Measurements from ENCODE around the gene GORASP2.
A peak's percentile ranks its signal among the peaks of the same experiment; 100 is the strongest.

DNA sequence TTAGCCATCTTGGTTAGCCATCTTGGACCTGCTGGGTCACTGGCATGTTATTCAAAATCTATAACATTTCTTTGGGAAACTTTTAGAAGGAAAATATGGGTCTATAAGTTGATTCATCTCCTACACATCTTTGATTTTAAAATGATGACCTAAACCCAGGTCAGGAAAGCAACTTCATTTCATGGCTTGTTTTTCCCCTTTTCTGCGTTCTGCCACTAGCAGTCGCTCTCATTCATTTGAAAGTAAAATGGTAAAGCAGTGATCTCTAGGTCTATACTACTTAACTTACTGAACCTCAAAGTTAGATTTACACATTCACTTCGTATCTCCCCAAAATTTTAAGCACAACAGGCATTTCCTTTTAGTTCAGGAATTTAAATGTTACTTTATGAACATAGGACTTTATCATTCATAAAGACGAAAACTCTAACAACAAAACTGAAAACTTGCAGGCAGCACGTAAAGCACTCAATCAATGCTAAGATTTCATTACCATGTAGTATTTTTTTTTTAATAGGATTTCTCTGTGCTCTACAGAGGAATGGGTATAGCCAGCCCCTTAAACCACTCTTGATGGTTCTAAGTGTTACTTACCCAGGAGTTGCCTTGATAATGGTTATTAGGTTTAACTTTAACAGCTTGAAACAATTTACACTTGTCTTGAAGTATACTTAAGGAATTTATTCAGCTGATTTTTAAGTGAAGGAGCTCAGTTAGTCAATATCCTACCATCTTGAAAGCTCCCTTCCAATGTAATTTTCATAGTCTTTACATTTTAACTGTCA, 62.5 kb downstream of the GORASP2 start:
- TF ChIP-seq, protein P1, sequence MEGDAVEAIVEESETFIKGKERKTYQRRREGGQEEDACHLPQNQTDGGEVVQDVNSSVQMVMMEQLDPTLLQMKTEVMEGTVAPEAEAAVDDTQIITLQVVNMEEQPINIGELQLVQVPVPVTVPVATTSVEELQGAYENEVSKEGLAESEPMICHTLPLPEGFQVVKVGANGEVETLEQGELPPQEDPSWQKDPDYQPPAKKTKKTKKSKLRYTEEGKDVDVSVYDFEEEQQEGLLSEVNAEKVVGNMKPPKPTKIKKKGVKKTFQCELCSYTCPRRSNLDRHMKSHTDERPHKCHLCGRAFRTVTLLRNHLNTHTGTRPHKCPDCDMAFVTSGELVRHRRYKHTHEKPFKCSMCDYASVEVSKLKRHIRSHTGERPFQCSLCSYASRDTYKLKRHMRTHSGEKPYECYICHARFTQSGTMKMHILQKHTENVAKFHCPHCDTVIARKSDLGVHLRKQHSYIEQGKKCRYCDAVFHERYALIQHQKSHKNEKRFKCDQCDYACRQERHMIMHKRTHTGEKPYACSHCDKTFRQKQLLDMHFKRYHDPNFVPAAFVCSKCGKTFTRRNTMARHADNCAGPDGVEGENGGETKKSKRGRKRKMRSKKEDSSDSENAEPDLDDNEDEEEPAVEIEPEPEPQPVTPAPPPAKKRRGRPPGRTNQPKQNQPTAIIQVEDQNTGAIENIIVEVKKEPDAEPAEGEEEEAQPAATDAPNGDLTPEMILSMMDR (IDR thresholded peaks at IDR 0.05; ENCODE audit: low read length), result peak; percentile 21; the same call in 1 of the 2 replicates
- TF ChIP-seq EZH2 (IDR thresholded peaks at IDR 0.05; ENCODE audit: borderline replicate concordance, low read length), result no peak

All from OCI-LY1 (cell line).